Kidney tubule cell (primary cell): Measurements from ENCODE around the gene CLDN20.
A peak's percentile ranks its signal among the peaks of the same experiment; 100 is the strongest.

Source experiments
- DNase-seq: peaks from one replicate; pipeline ENCODE4 v3.0.0-alpha.2; 2018; ENCODE audit warnings: low spot score

CLDN20 gene

GRCh38 chr6:155269765-155270164, 6.0 kb downstream of the CLDN20 start:
- no peak for DNase-seq

GRCh38 chr6:155270561-155271091, 6.8 kb downstream of the CLDN20 start:
- no peak for DNase-seq

GRCh38 chr6:155271145-155271544, 7.3 kb downstream of the CLDN20 start:
- DNase-seq: no peak

- DNase-seq: no peak
Measured at GRCh38 chr6:155272353-155273232, 8.8 kb downstream of the CLDN20 start.

- DNase-seq: peak; percentile 65
Measured at GRCh38 chr6:155273431-155273830, 9.6 kb downstream of the CLDN20 start.

GRCh38 chr6:155274106-155274505, 10.3 kb downstream of the CLDN20 start:
- DNase-seq: no peak

- DNase-seq: peak; percentile 61
Measured at GRCh38 chr6:155274533-155274932, 10.7 kb downstream of the CLDN20 start.

DNA sequence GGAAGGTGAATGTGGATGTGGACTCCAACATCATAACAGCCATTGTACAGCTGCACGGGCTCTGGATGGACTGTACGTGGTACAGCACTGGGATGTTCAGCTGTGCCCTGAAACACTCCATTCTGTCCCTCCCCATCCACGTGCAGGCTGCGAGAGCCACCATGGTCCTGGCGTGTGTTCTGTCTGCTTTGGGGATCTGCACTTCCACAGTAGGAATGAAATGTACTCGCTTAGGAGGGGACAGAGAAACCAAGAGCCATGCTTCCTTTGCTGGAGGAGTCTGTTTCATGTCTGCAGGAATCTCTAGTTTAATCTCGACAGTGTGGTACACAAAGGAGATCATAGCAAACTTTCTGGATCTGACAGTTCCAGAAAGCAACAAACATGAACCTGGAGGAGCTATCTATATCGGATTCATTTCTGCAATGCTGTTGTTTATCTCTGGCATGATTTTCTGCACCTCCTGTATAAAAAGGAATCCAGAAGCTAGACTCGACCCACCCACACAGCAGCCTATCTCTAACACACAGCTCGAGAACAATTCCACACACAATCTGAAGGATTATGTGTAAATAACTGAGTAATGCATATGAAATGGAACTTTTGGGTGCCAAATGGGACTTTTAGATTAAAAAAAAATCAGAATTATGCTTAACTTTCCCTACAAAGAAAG, 12.1 kb downstream of the CLDN20 start:
- DNase-seq: no peak

DNA sequence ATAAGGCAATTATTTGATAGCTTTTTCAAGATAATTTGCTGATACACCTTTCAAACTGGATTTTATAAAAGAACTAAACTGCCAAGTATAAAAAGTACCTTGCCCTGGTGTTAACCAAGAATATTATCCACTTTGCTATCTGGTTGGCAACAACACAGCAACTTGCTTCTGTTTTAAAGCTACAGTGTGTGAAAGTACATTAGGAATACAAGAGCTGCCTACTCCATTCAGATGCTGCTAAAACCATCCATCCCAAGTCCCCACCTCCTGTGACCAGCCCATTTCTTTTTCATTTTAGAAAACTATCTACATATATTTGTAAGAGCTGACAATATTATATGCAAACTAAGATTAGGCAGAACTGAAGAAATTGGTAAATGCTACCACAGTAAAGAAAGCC, 12.8 kb downstream of the CLDN20 start:
- no peak for DNase-seq

- DNase-seq: no peak
Measured at GRCh38 chr6:155278319-155279049, 14.7 kb downstream of the CLDN20 start.

GRCh38 chr6:155284775-155285174, 21.0 kb downstream of the CLDN20 start:
- no peak for DNase-seq

- DNase-seq: no peak
Measured at GRCh38 chr6:155287762-155288161, 23.9 kb downstream of the CLDN20 start.

DNA sequence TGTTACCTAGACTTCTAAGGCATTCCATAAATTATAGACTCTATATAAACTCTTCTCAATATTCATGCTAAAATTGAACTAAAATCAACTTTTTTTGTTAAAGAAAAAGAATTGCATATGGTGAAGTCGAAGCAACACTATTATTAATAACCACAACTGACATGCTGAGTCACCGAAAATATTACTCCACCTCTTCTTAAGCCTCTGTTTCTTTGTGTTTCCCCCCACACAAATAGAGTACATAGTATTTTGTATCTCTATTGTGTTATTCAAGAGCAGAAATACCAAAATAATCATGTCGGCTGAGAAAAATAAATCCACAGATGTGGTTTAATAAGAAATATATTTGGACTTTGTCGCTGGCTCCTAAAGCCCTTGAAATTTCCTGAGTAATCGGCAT, 26.7 kb downstream of the CLDN20 start:
- no peak for DNase-seq

DNA sequence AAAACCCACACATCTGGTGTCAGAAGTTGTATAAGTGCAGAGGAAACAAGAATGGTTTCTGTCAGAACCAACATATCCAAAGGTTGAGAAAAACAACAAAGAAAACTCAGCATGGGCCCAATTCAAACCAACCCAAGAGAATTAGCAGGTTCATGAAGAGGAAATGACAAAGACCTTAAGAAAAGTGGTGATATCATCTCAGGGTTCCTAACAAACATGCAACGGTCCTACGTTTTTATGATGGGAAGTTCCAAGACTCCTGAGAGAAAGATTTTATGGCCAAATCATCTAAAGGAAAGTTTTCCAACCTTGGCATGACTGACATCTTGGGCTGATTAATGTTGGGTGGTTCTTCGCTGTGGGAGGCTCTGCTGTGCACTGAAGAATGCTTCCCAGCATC, 27.5 kb downstream of the CLDN20 start:
- DNase-seq: no peak

DNA sequence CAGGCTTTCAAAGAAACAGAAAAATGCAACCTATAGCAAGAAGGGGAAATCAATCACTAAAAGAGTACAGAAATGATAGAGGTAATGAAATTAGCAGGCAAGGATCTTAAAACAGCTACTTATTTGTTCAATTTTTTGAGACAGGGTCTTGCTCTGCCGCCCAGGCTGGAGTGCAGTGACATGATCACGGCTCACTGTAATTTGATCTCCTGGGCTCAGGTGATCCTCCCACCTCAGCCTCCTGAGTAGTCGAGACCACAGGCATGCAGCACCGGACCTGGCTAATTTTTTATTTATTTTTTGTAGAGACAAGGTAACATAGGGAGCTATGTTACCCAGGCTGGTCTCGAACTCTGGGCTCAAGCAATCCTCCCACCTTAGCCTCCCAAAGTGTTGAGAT, 28.9 kb downstream of the CLDN20 start:
- peak; percentile 28 for DNase-seq

DNA sequence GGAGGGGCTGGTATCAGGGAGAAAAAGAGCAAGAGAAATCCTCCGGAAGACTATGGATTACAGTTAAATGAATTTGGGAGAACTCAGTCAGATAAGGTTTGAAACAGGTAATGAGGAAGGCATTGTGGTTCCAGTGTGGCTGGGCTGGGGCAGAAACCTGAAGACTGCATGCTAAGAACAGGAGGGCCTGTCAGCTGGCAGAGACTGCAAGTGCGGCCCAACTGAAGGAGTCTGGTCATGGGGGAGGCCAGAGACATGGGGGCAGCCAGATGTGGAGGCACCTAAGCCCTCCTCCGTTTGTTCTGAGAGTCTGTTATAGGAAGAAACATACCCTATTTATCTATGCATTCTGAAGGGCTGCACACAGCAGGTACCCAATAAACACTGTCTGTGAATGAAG, 33.9 kb downstream of the CLDN20 start:
- no peak for DNase-seq

DNA sequence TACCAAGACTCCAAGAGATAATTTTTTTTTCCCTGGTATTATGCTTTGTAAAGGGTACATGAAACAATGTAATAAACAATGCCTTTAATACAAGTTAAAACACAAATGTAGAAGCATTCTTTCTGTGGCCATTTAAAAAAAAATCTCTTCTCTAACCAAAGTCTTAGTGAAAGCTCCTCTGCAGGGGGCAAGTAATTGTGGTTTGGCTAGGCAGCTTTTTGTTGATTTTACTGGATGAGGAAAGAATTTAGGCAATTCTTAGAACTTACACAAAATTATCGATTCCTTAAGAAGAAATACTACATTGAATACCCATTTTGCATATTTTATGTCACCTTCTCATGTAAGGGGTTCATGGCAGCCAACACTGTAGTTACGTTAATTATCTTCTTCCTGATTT, 38.1 kb downstream of the CLDN20 start:
- no peak for DNase-seq

GRCh38 chr6:155303361-155303870, 39.6 kb downstream of the CLDN20 start:
- no peak for DNase-seq

- DNase-seq: no peak
Measured at GRCh38 chr6:155306958-155307357, 43.1 kb downstream of the CLDN20 start.

- no peak for DNase-seq
Measured at GRCh38 chr6:155309150-155309549, 45.3 kb downstream of the CLDN20 start.

DNA sequence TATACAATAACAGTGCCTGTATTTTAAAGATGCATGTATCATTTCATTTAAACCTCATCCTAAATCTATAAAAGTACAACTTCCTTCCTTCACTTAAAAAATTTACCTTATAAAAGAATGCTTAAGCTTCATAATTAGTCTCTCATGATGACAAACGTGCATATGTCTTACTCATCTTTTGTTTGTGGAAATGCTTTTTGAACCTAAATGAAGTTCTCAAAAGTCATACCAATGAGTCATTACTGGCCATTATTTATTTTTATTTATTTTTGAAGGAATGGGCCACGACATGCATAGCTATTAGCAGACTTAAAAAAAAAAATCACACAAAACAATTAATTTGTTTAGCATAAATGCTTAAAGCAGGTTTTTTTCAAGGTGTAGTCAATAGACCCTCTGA, 46.8 kb downstream of the CLDN20 start:
- DNase-seq: no peak

- no peak for DNase-seq
Measured at GRCh38 chr6:155311086-155311485, 47.3 kb downstream of the CLDN20 start.
